ENCODE data around the gene ERC2. TPM values are rescaled to one million over a fixed set of nuclear protein-coding genes. Genes with fewer than 3 reads are reported as not detected.
A peak's percentile ranks its signal among the peaks of the same experiment; 100 is the strongest.

Gene ERC2
- total and polyA plus RNA-seq, 2 of the 8 experiments (the other 6 are each of a cell fraction or from before 2014, with no cell fraction given): 16.4 to 22.8 TPM

- no peak overlapping the region for H3K23ac ChIP-seq (ENCODE audit: insufficient read length)
- H4K5ac ChIP-seq (ENCODE audit: insufficient read length, low read depth, low read length): no peak overlapping the region
- no peaks in the 10 kb centered on the region for H3K79me2 ChIP-seq (ENCODE audit: control insufficient read depth in 1 of 2, insufficient read depth in 2 of 2, low read length in 2 of 2)
- no peak overlapping the region for H3K4ac ChIP-seq (replicated peaks; ENCODE audit: insufficient read length, low read depth, low read length)
- H3K79me1 ChIP-seq (ENCODE audit: low read depth, low read length): no peaks in the 10 kb centered on the region
- ChIA-PET POLR2A (ENCODE audit: partially characterized antibody) (interaction anchor here (1.1 kb wide), 1 partner anchor 9 kb away, joined by 3 read pairs; no protein-coding TSS in a partner anchor), CTCF (ENCODE audit: partially characterized antibody) (interaction anchor here (0.7 to 5.0 kb wide), 22 partner anchors 9 to 513 kb away, joined by 3 to 25 read pairs (median 4); no protein-coding TSS in a partner anchor)
- H3K4me3 ChIP-seq (ENCODE audit: extremely low read depth in 1 of 4, insufficient read depth in 2 of 4, low read depth in 3 of 4, low read length in 4 of 4): no peak overlapping the region
- no peak overlapping the region for H2BK5ac ChIP-seq (ENCODE audit: low read depth, low read length)
- H3K4me1 ChIP-seq (replicated peaks in 1 of 4; ENCODE audit: control insufficient read depth in 3 of 4, insufficient read depth in 4 of 4, low read length in 3 of 4): peaks cover 0 to 4% (median 0%) of the 10 kb centered on the region in 4 experiments; a peak in 1 of 7 replicates
- H2BK12ac ChIP-seq (ENCODE audit: low read depth, low read length): no peak overlapping the region
- H4K20me1 ChIP-seq (replicated peaks in 1 of 2; ENCODE audit: control insufficient read depth in 1 of 2, insufficient read depth in 2 of 2, low read length in 2 of 2): no peaks in the 10 kb centered on the region
- H3K56ac ChIP-seq (replicated peaks; ENCODE audit: insufficient read length, low read depth, low read length): no peak overlapping the region
- no peaks in the 10 kb centered on the region for H3K9me3 ChIP-seq (ENCODE audit: insufficient read depth in 2 of 2, low read depth in 1 of 2, low read length in 1 of 2)
- no peak overlapping the region for H2BK120ac ChIP-seq (replicated peaks; ENCODE audit: low read depth, low read length)
- no peak for TF ChIP-seq TAF1 (IDR thresholded peaks at IDR 0.05; ENCODE audit: low read depth, low read length)
- TF ChIP-seq RXRA (IDR thresholded peaks at IDR 0.05; ENCODE audit: insufficient read depth, low read depth, low read length): no peak
- no peak for TF ChIP-seq CBX8 (IDR thresholded peaks at IDR 0.05; ENCODE audit: borderline replicate concordance, low read depth, low read length)
- TF ChIP-seq CTCF (IDR thresholded peaks at IDR 0.05; ENCODE audit: control extremely low read depth in 1 of 3, insufficient read depth in 1 of 3, low read depth in 1 of 3, low read length in 3 of 3): peak in 2 of 3 experiments; percentile 23 to 42; a peak in 3 of 4 replicates
- TF ChIP-seq GTF2F1 (IDR thresholded peaks at IDR 0.05; ENCODE audit: borderline replicate concordance, low read depth, low read length): no peak
- peak in 1 of 2 experiments; percentile 36; a peak in 3 of 4 replicates for TF ChIP-seq RAD21 (IDR thresholded peaks at IDR 0.05 in 1 of 2, conservative IDR thresholded peaks at IDR 0.05 in 1 of 2; ENCODE audit: low read depth in 2 of 2, low read length in 2 of 2)
- no peak for TF ChIP-seq ASH2L (IDR thresholded peaks at IDR 0.05; ENCODE audit: low read length)
- TF ChIP-seq USF2 (IDR thresholded peaks at IDR 0.05; ENCODE audit: low read length): no peak
- TF ChIP-seq POLR2A (IDR thresholded peaks at IDR 0.05; ENCODE audit: control extremely low read depth in 1 of 2, low read depth in 2 of 2, low read length in 2 of 2): no peak
- DNase-seq (ENCODE audit: low read depth in 1 of 2, low spot score in 2 of 2) (peak in 1 of 2 experiments; percentile 62), FAIRE-seq (no peak)
- no peak overlapping the region for H2AK5ac ChIP-seq (ENCODE audit: low read depth, low read length)
- no peaks in the 10 kb centered on the region for H3K27me3 ChIP-seq (replicated peaks in 1 of 4; ENCODE audit: control insufficient read depth in 3 of 4, extremely low read depth in 1 of 4, insufficient read depth in 3 of 4, low read length in 3 of 4)
- no peak overlapping the region for H3K14ac ChIP-seq (ENCODE audit: insufficient read length)
- H3K27ac ChIP-seq (ENCODE audit: low read depth, low read length): no peak overlapping the region
- no peak overlapping the region for H3K18ac ChIP-seq (ENCODE audit: extremely low read depth, low read length)
- H3K9ac ChIP-seq (replicated peaks in 1 of 4; ENCODE audit: extremely low read depth in 1 of 4, low read depth in 3 of 4, low read length in 3 of 4): no peak overlapping the region
- H2AFZ ChIP-seq (ENCODE audit: low read length): no peak overlapping the region
- no peaks in the 10 kb centered on the region for H3K23me2 ChIP-seq (ENCODE audit: low read depth, low read length)
- no peak overlapping the region for H2BK15ac ChIP-seq (ENCODE audit: low read length)
- H3K4me2 ChIP-seq (ENCODE audit: insufficient read depth in 1 of 2, low read depth in 2 of 2, low read length in 2 of 2): no peak overlapping the region
- H2BK20ac ChIP-seq (ENCODE audit: low read length): no peak overlapping the region
- no peak overlapping the region for H4K91ac ChIP-seq (replicated peaks; ENCODE audit: insufficient read length, low read length)
- no peaks in the 10 kb centered on the region for H3K36me3 ChIP-seq (ENCODE audit: control insufficient read depth in 2 of 4, insufficient read depth in 4 of 4, low read length in 3 of 4)
- 90% methylated on average over 5 of the region's 5 CpGs; no CpG with 5 or more reads in 1 of the 2 experiments for WGBS, 2 experiments (ENCODE audit: extremely low coverage in 1 of 2, insufficient coverage in 1 of 2, insufficient read length in 1 of 2, insufficient replicate concordance in 2 of 2, low coverage in 1 of 2, low lambda C conversion rate in 2 of 2, missing lambda C conversion rate in 1 of 2)
- no peak overlapping the region for H4K8ac ChIP-seq (ENCODE audit: extremely low read depth, insufficient read depth, low read length)
Measured at GRCh38 chr3:56260262-56260661, 208.0 kb downstream of the ERC2 start.

Measured in H1 (cell line).